Erythroblast (primary cell): ENCODE measurements around the gene HSPA1L.

Experiments
- GATA1 ChIP-seq: IDR thresholded peaks from 2 replicates; pipeline ENCODE4 v1.6.1; 2011; ENCODE audit warnings: low read depth, mild to moderate bottlenecking, control low read depth, low read length, moderate library complexity
- POLR2A ChIP-seq: IDR thresholded peaks from 2 replicates; pipeline ENCODE4 v1.6.1; 2011; ENCODE audit warnings: mild to moderate bottlenecking, low read length

DNA sequence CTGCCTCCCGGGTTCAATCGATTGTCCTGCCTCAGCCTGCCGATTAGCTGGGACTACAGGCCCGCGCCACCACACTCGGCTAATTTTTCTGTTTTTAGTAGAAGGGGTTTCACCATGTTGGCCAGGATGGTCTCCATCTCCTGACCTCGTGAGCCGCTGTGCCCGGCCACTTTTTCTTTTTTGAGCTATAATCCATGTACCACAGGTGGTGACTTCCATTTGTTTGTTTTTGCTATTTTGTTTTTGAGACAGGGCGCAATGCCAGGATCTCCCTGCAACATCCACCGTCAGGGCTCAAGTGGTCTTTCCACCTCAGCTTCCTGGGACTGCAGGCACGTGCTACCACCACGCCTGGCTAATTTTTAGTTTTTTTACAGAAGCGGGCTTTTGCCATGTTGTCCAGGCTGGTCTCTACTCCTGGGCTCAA lies 21.0 kb upstream of the HSPA1L start:
- TF ChIP-seq POLR2A: no peak
- no peak for TF ChIP-seq GATA1
